ENCODE measurements around the gene HSP90AA1.

The HSP90AA1 gene

GRCh38 chr14:102058146-102058545 lies 28.7 kb downstream of the HSP90AA1 start:
- no peak for TF ChIP-seq CTCF (IDR thresholded peaks at IDR 0.05; ENCODE audit: borderline replicate concordance, extremely low read depth, low read length, poor library complexity, severe bottlenecking)
- TF ChIP-seq EZH2 (IDR thresholded peaks at IDR 0.05; ENCODE audit: borderline replicate concordance, low read depth, low read length, severe bottlenecking) = no peak
- H3K27me3 ChIP-seq (ENCODE audit: insufficient read depth, low read length, poor library complexity) = no peaks in the 10 kb centered on the region
- H3K36me3 ChIP-seq (ENCODE audit: insufficient read depth, low read length) = no peaks in the 10 kb centered on the region
- no peak overlapping the region for H3K27ac ChIP-seq (ENCODE audit: low read length)
- H3K9ac ChIP-seq (ENCODE audit: low read depth, low read length) = no peak overlapping the region
- no peaks in the 10 kb centered on the region for H3K79me2 ChIP-seq (ENCODE audit: insufficient read depth, low read length)
- no peaks in the 10 kb centered on the region for H3K4me1 ChIP-seq (ENCODE audit: insufficient read depth, low read length)
- no peak overlapping the region for H2AFZ ChIP-seq (ENCODE audit: low read depth, low read length)
- no peak for ATAC-seq (ENCODE audit: insufficient read depth, low read depth)
- H4K20me1 ChIP-seq (ENCODE audit: insufficient read depth, low read length) = no peaks in the 10 kb centered on the region
- no peaks in the 10 kb centered on the region for H3K9me3 ChIP-seq (ENCODE audit: insufficient read depth, low read length, severe bottlenecking)
- no peak overlapping the region for H3K4me2 ChIP-seq (ENCODE audit: insufficient read depth, low read length)
- no peak for DNase-seq
- H3K4me3 ChIP-seq (ENCODE audit: low read depth in 1 of 2, low read length in 2 of 2) = no peak overlapping the region

GRCh38 chr14:102057480-102058114 lies 29.2 kb downstream of the HSP90AA1 start:
- Histone ChIP-seq H3K79me2 (ENCODE audit: insufficient read depth, low read length) (no peaks in the 10 kb centered on the region), H3K27ac (ENCODE audit: low read length) (no peak overlapping the region), H4K20me1 (ENCODE audit: insufficient read depth, low read length) (no peaks in the 10 kb centered on the region), H3K4me1 (ENCODE audit: insufficient read depth, low read length) (no peaks in the 10 kb centered on the region), H3K9ac (ENCODE audit: low read depth, low read length) (no peak overlapping the region), H3K36me3 (ENCODE audit: insufficient read depth, low read length) (peaks cover 2% of the 10 kb centered on the region; the same call in 1 of the 2 replicates), H3K4me3 (ENCODE audit: low read depth in 1 of 2, low read length in 2 of 2) (no peak overlapping the region), H2AFZ (ENCODE audit: low read depth, low read length) (no peak overlapping the region), H3K9me3 (ENCODE audit: insufficient read depth, low read length, severe bottlenecking) (no peaks in the 10 kb centered on the region), H3K27me3 (ENCODE audit: insufficient read depth, low read length, poor library complexity) (no peaks in the 10 kb centered on the region), H3K4me2 (ENCODE audit: insufficient read depth, low read length) (no peak overlapping the region)
- ATAC-seq (ENCODE audit: insufficient read depth, low read depth) = no peak
- DNase-seq = no peak
- TF ChIP-seq CTCF (IDR thresholded peaks at IDR 0.05; ENCODE audit: borderline replicate concordance, extremely low read depth, low read length, poor library complexity, severe bottlenecking) (no peak), EZH2 (IDR thresholded peaks at IDR 0.05; ENCODE audit: borderline replicate concordance, low read depth, low read length, severe bottlenecking) (no peak)

GRCh38 chr14:102056694-102057442 lies 30.0 kb downstream of the HSP90AA1 start:
- peaks cover 10% of the 10 kb centered on the region; the same call in 1 of the 2 replicates for H3K36me3 ChIP-seq (ENCODE audit: insufficient read depth, low read length)
- H3K9me3 ChIP-seq (ENCODE audit: insufficient read depth, low read length, severe bottlenecking) = no peaks in the 10 kb centered on the region
- no peaks in the 10 kb centered on the region for H3K79me2 ChIP-seq (ENCODE audit: insufficient read depth, low read length)
- H3K27me3 ChIP-seq (ENCODE audit: insufficient read depth, low read length, poor library complexity) = no peaks in the 10 kb centered on the region
- no peak overlapping the region for H3K9ac ChIP-seq (ENCODE audit: low read depth, low read length)
- no peak overlapping the region for H3K4me2 ChIP-seq (ENCODE audit: insufficient read depth, low read length)
- no peak overlapping the region for H2AFZ ChIP-seq (ENCODE audit: low read depth, low read length)
- DNase-seq = no peak
- TF ChIP-seq CTCF (IDR thresholded peaks at IDR 0.05; ENCODE audit: borderline replicate concordance, extremely low read depth, low read length, poor library complexity, severe bottlenecking) = no peak
- TF ChIP-seq EZH2 (IDR thresholded peaks at IDR 0.05; ENCODE audit: borderline replicate concordance, low read depth, low read length, severe bottlenecking) = no peak
- H3K4me3 ChIP-seq (ENCODE audit: low read depth in 1 of 2, low read length in 2 of 2) = no peak overlapping the region
- no peaks in the 10 kb centered on the region for H3K4me1 ChIP-seq (ENCODE audit: insufficient read depth, low read length)
- no peaks in the 10 kb centered on the region for H4K20me1 ChIP-seq (ENCODE audit: insufficient read depth, low read length)
- ATAC-seq (ENCODE audit: insufficient read depth, low read depth) = no peak
- no peak overlapping the region for H3K27ac ChIP-seq (ENCODE audit: low read length)
